OCI-LY3 (cell line): ENCODE measurements around the gene NDRG3.

Experiments
- CTCF ChIP-seq: fragments of 200-600, 300-600 bp; sonication (generic); IDR thresholded peaks from 2 replicates; pipeline ENCODE4 v1.5.1; 2014; ENCODE audit warnings: antibody characterized with exemption, low read length, low read depth
- EZH2phosphoT487 ChIP-seq: fragments of 200-600 bp; shearing (Covaris generic); IDR thresholded peaks from 2 replicates; pipeline ENCODE4 v1.6.1; 2018; ENCODE audit warnings: antibody characterized with exemption, mixed run types, low read depth

GRCh38 chr20:36768768-36769430 is 23.0 kb upstream of the NDRG3 start:
- TF ChIP-seq CTCF: no peak
- no peak for TF ChIP-seq EZH2phosphoT487
